Neural progenitor cell (in vitro differentiated cells): ENCODE data around the gene SUSD6. TPM values are rescaled to one million over a fixed set of nuclear protein-coding genes. Genes with fewer than 3 reads are reported as not detected.

Source experiments
- DNase-seq: peaks from one replicate; pipeline ENCODE4 v3.0.0-alpha.2; 2016; ENCODE audit warnings: low spot score
- H2AFZ ChIP-seq: fragments of 200-600 bp; sonication (generic); replicated peaks from 2 replicates; pipeline ENCODE4 v1.6.1; 2016; ENCODE audit warnings: antibody characterized with exemption
- H3F3A ChIP-seq: fragments of 200-600 bp; sonication (generic); 2 replicates; pipeline ENCODE4 v1.6.1; 2016; ENCODE audit warnings: antibody characterized with exemption, low read depth
- H3K27ac ChIP-seq: fragments of 200-600 bp; sonication (generic); 2 replicates; pipeline ENCODE4 v1.5.1; 2016; ENCODE audit warnings: mild to moderate bottlenecking
- H3K27me3 ChIP-seq: fragments of 200-600 bp; sonication (generic); 2 replicates; pipeline ENCODE4 v1.6.1; 2016; ENCODE audit warnings: mild to moderate bottlenecking, moderate library complexity
- H3K36me3 ChIP-seq: fragments of 200-600 bp; sonication (generic); 2 replicates; pipeline ENCODE4 v1.5.1; 2016
- H3K4me1 ChIP-seq: fragments of 200-600 bp; sonication (generic); 2 replicates; pipeline ENCODE4 v1.6.1; 2016; ENCODE audit warnings: mixed run types
- H3K4me2 ChIP-seq: fragments of 200-600 bp; sonication (generic); 2 replicates; pipeline ENCODE4 v1.6.1; 2016
- H3K4me3 ChIP-seq: fragments of 200-600 bp; sonication (generic); 2 replicates; pipeline ENCODE4 v1.5.1; 2016
- H3K79me2 ChIP-seq: fragments of 200-600 bp; sonication (generic); 2 replicates; pipeline ENCODE4 v1.6.1; 2016; ENCODE audit warnings: low read depth
- H3K9ac ChIP-seq: fragments of 200-600 bp; sonication (generic); 2 replicates; pipeline ENCODE4 v1.6.1; 2016
- H3K9me3 ChIP-seq: fragments of 200-600 bp; sonication (generic); 2 replicates; pipeline ENCODE4 v1.5.1; 2016; ENCODE audit warnings: low read depth
- H4K20me1 ChIP-seq: fragments of 200-600 bp; sonication (generic); 2 replicates; pipeline ENCODE4 v1.6.1; 2016; ENCODE audit warnings: low read depth
- H3K27ac Mint-ChIP-seq: 3 replicates; pipeline ENCODE4 v1.8.0; 2021; ENCODE audit warnings: mixed read lengths
- H3K27me3 Mint-ChIP-seq: 2 replicates; pipeline ENCODE4 v1.8.0; 2022; ENCODE audit warnings: low read depth, mild to moderate bottlenecking, inconsistent platforms, moderate library complexity, mixed read lengths; ENCODE audit not compliant: insufficient read depth
- H3K36me3 Mint-ChIP-seq: 3 replicates; pipeline ENCODE4 v1.8.0; 2021; ENCODE audit warnings: mixed read lengths
- H3K4me1 Mint-ChIP-seq: 3 replicates; pipeline ENCODE4 v1.8.0; 2021; ENCODE audit warnings: mixed read lengths
- H3K4me3 Mint-ChIP-seq: 3 replicates; pipeline ENCODE4 v1.8.0; 2021; ENCODE audit warnings: mild to moderate bottlenecking, moderate library complexity, mixed read lengths
- H3K9me3 Mint-ChIP-seq: 3 replicates; pipeline ENCODE4 v1.8.0; 2020; ENCODE audit warnings: mixed read lengths
- CTCF ChIP-seq: fragments of 200-600 bp; sonication (generic); IDR thresholded peaks from 2 replicates; pipeline ENCODE4 v1.5.1; 2017; ENCODE audit warnings: antibody characterized with exemption, mild to moderate bottlenecking
- EZH2 ChIP-seq: fragments of 200-600 bp; sonication (generic); IDR thresholded peaks from 2 replicates; pipeline ENCODE4 v1.6.1; 2017; ENCODE audit warnings: antibody characterized with exemption, mild to moderate bottlenecking, moderate library complexity
- EZH2phosphoT487 ChIP-seq: fragments of 200-600 bp; sonication (generic); IDR thresholded peaks from 2 replicates; pipeline ENCODE4 v1.6.1; 2017; ENCODE audit warnings: antibody characterized with exemption
- total RNA-seq: library from RNA; depleted of rRNA; stranded (reverse); fragments of >200 nt; gene quantifications from 2 replicates; pipeline ENCODE4 v1.2.3, GENCODE V29; 2015; ENCODE audit warnings: low replicate concordance

Gene SUSD6
- total RNA-seq, 1 donor from 2014 or later = 6.3 TPM

GRCh38 chr14:69664265-69664664, 52.9 kb downstream of the SUSD6 start:
- H3K27ac Mint-ChIP-seq = no peak overlapping the region
- peaks cover 6% of the 10 kb centered on the region for H3K27me3 Mint-ChIP-seq

GRCh38 chr14:69664865-69665526, 53.6 kb downstream of the SUSD6 start:
- no peak for DNase-seq
- H3K4me2 ChIP-seq = no peak overlapping the region
- peaks cover 24% of the 10 kb centered on the region for H3K4me1 ChIP-seq
- H3K4me1 Mint-ChIP-seq = peaks cover 11% of the 10 kb centered on the region
- H3K9me3 ChIP-seq = no peaks in the 10 kb centered on the region
- peaks cover 2% of the 10 kb centered on the region for H3K9me3 Mint-ChIP-seq
- no peak overlapping the region for H3K27ac Mint-ChIP-seq
- no peaks in the 10 kb centered on the region for H3K36me3 ChIP-seq
- TF ChIP-seq EZH2phosphoT487 = no peak
- TF ChIP-seq CTCF = no peak
- no peak for TF ChIP-seq EZH2
- peaks cover 6% of the 10 kb centered on the region for H3K27me3 Mint-ChIP-seq
- peaks cover 3% of the 10 kb centered on the region for H3K36me3 Mint-ChIP-seq
- H3K79me2 ChIP-seq = no peaks in the 10 kb centered on the region
- no peak overlapping the region for H3K4me3 ChIP-seq
- H4K20me1 ChIP-seq = no peaks in the 10 kb centered on the region
- H3K9ac ChIP-seq = no peak overlapping the region
- H3K27ac ChIP-seq = no peak overlapping the region
- no peak overlapping the region for H3K4me3 Mint-ChIP-seq
- no peaks in the 10 kb centered on the region for H3F3A ChIP-seq
- H3K27me3 ChIP-seq = no peaks in the 10 kb centered on the region
- no peak overlapping the region for H2AFZ ChIP-seq

More at GRCh38 chr14:69664265-69664664, 52.9 kb downstream of the SUSD6 start:
- no peak overlapping the region for H3K4me3 ChIP-seq
- TF ChIP-seq CTCF (no peak), EZH2 (no peak), EZH2phosphoT487 (no peak)
- H3K27me3 ChIP-seq = no peaks in the 10 kb centered on the region
- DNase-seq = no peak
- peaks cover 17% of the 10 kb centered on the region for H3K4me1 ChIP-seq
- H3K27ac ChIP-seq = no peak overlapping the region
- no peak overlapping the region for H3K4me3 Mint-ChIP-seq
- no peaks in the 10 kb centered on the region for H3K36me3 ChIP-seq
- H3K9ac ChIP-seq = no peak overlapping the region
- peaks cover 2% of the 10 kb centered on the region for H3K9me3 Mint-ChIP-seq
- peaks cover 8% of the 10 kb centered on the region for H3K4me1 Mint-ChIP-seq
- no peaks in the 10 kb centered on the region for H4K20me1 ChIP-seq
- H3K4me2 ChIP-seq = no peak overlapping the region
- H3F3A ChIP-seq = no peaks in the 10 kb centered on the region
- no peaks in the 10 kb centered on the region for H3K79me2 ChIP-seq
- no peak overlapping the region for H2AFZ ChIP-seq
- H3K36me3 Mint-ChIP-seq = peaks cover 6% of the 10 kb centered on the region
- no peaks in the 10 kb centered on the region for H3K9me3 ChIP-seq

- Mint-ChIP-seq H3K9me3 (peaks cover 2% of the 10 kb centered on the region), H3K36me3 (peaks cover 3% of the 10 kb centered on the region), H3K27me3 (peaks cover 6% of the 10 kb centered on the region), H3K4me3 (no peak overlapping the region), H3K4me1 (peaks cover 11% of the 10 kb centered on the region), H3K27ac (no peak overlapping the region)
- Histone ChIP-seq H3K4me2 (no peak overlapping the region), H3K9me3 (no peaks in the 10 kb centered on the region), H3K4me3 (no peak overlapping the region), H3F3A (no peaks in the 10 kb centered on the region), H2AFZ (no peak overlapping the region), H4K20me1 (no peaks in the 10 kb centered on the region), H3K4me1 (peaks cover 28% of the 10 kb centered on the region), H3K79me2 (no peaks in the 10 kb centered on the region), H3K27ac (no peak overlapping the region), H3K27me3 (no peaks in the 10 kb centered on the region), H3K36me3 (no peaks in the 10 kb centered on the region), H3K9ac (no peak overlapping the region)
- no peak for TF ChIP-seq EZH2phosphoT487
- TF ChIP-seq EZH2 = no peak
- no peak for TF ChIP-seq CTCF
- DNase-seq = no peak
These were observed 54.2 kb downstream of the SUSD6 start for GRCh38 chr14:69665631-69666030.
